Measurements from ENCODE around the gene GRIN2A.

- TF ChIP-seq CTCF (IDR thresholded peaks at IDR 0.05) (no peak), POLR2A (IDR thresholded peaks at IDR 0.05) (no peak)
These were observed 43.4 kb upstream of the GRIN2A start for GRCh38 chr16:10225653-10226052.

Data from adrenal gland (tissue), 5 donors.